ENCODE data around the gene ZNF728.
"Not testable (repeated sequence)": the region's sequence is repeated elsewhere in the genome, so short reads cannot be mapped to it uniquely, and the experiment has no call there.

The ZNF728 gene

GRCh38 chr19:22925181-22925580, 77.8 kb downstream of the ZNF728 start:
- H3K27me3 ChIP-seq (ENCODE audit: control insufficient read depth, insufficient read depth, low read length); H3K4me1 ChIP-seq (ENCODE audit: control insufficient read depth, insufficient read depth, low read length); H3K9ac ChIP-seq (ENCODE audit: low read depth, low read length); H3K4me3 ChIP-seq (ENCODE audit: low read depth, low read length); H3K36me3 ChIP-seq (ENCODE audit: control insufficient read depth, insufficient read depth, low read length): not testable (repeated sequence)
- H3K9me3 ChIP-seq (ENCODE audit: control insufficient read depth, insufficient read depth, low read length): peaks cover 32% of the 10 kb centered on the region

Data from iPS-15b (cell line).